GM18520 (cell line): Measurements from ENCODE around the gene CASP3.
"Not testable (repeated sequence)": the region's sequence is repeated elsewhere in the genome, so short reads cannot be mapped to it uniquely, and the experiment has no call there.

Experiments
- ATAC-seq: cut with Tn5 transposase; IDR thresholded peaks from one replicate; pipeline ENCODE4 v1.9.1; 2021; ENCODE audit not compliant: unreplicated experiment

Gene CASP3

DNA sequence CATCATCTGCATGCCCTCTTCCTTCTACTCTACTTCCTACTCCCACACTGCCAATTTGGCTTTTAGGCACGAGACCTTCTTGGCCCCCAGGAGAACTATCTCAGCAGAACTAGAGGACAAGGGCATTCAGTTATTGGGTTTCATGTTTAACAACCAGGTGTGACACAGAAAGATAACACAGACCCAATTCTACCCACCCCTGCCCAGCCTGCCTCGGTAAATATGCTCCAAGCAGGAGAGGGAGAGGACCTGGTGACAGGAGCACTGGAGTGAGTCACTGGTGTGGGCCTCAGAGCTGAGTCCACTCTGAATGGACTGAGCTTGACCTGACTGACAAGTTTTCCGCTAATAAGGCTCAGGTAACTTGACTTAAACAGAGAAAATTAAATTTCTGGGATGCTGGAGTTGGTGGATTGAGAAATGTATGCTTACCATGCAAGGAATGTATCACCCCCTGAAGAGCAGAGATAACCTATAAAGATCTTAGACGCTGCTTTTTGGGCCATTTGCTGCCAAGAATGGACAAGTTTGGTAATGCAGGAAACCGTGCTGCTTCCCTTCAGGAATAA, 52.5 kb downstream of the CASP3 start:
- no peak for ATAC-seq

DNA sequence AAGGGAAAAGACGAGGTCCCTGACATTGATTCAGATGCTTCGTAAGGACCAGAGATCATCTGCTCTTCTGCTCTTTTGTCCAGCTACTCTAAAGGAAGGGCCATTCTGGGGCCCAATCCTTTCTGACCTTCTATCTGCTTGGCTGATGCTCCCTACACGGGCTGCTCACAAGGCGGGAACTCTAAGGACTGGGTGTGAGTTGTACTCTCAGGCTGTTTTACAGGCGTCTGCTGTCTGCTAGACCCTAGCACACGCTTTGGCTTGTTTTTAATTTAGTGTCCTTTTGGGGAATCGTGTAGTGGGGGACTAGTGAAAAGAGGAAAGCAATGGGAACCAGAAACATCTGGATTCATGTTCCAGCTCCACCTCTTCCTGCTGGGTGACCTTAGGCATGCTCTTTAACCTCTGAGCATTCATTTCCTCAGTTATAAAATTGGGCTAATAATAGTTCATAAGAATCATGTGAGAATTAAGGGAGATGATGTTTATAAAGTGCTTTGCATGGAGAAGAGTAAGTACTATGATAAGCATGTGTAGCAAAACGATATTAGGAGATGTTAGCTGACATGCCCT, 53.1 kb downstream of the CASP3 start:
- ATAC-seq, result no peak

DNA sequence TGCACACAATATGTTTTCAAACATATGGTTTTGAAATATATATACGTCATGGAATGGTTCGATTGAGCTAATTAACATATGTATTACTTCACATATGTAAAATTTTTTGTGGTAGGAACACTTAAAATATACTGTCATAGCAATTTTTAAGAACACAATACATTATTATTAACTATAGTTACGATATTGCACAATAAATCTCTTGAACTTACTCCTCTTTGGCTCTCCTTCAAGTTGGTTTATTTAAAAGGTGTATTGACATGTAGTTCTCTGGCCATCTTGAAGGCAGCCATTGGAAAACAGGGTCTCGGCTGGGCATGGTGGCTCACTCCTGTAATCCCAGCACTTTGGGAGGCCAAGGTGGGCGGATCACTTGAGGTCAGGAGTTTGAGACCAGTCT, 53.8 kb downstream of the CASP3 start:
- ATAC-seq, result no peak

DNA sequence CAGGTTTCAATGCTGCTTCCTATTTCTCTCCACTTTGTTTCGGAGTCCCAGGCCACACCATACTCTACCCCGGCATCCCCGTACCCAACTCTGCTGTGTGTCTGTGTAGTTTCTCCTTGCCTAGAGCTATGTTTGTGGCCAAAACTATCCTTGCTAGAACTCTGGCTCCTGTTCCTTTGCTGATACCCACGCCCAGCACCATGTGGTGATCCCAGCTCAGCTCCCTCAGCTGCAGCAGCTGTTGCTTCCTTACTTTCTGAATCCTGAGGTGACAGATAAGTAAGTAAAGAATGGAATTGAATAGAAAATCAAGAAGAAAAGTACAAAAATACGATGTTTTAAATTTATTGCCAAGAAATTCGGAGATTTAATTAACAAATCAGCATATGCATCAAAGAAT, 55.8 kb downstream of the CASP3 start:
- no peak for ATAC-seq

DNA sequence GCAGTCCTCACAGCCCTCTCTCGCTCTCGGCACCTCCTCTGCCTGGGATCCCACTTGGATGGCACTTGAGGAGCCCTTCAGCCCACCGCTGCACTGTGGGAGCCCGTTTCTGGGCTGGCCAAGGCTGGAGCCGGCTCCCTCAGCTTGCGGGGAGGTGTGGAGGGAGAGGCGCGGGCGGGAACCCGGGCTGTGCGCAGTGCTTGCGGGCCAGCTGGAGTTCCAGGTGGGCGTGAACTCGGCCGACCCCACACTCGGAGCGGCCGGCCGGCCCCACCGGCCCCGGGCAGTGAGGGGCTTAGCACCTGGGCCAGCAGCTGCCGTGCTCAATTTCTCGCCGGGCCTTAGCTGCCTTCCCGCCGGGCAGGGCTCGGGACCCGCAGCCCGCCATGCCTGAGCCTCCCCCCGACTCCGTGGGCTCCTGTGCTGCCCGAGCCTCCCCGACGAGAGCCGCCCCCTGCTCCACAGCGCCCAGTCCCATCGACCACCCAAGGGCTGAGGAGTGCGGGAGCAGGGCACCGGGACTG, 57.4 kb downstream of the CASP3 start:
- not testable (repeated sequence) for ATAC-seq

DNA sequence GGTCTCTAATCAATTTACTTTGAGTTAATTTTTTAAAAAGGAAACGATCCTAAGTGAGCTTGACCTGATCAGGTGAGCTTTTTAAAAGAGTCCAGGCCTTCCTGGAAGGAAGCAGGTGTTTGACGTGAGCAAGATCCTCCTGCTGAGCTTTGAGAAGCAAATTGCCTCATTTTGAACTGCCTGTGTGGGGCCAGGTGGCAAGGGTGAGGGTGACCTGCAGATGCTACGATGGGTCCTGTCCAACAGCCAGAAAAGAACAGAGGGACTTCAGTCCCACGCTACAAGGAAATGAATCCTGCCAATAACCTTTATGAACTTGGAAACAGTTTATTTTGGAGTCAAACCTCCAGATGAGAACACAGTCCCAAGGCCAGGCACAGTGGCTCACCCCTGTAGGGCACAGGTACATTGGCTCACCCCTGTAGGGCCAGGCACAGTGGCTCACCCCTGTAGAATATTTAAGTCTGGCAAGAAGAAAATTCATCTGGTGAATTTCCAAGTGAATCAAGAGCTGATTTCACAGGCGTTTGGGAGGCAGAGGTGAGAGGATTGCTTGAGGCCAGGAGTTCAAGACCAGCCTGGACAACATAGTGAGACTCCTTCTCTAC, 58.1 kb downstream of the CASP3 start:
- no peak for ATAC-seq

DNA sequence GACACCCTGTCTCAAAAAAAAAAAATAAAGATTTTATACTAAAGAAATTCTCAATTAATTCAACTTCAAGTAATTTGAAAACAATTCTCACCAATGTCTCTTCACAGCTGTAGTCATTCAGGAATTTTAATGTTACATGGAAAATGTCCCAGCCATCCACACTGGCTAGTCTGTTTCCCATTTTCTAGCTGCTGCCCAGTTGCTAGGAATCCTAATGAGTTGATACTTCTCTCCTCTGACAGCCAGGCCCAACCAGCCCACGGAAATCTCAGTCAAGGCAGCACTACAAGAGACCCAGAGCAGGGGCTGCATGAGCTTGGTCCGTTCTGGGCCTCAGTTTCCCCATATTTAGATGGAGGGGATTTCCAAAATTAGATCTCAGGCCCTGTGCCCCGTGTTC, 59.1 kb downstream of the CASP3 start:
- no peak for ATAC-seq

DNA sequence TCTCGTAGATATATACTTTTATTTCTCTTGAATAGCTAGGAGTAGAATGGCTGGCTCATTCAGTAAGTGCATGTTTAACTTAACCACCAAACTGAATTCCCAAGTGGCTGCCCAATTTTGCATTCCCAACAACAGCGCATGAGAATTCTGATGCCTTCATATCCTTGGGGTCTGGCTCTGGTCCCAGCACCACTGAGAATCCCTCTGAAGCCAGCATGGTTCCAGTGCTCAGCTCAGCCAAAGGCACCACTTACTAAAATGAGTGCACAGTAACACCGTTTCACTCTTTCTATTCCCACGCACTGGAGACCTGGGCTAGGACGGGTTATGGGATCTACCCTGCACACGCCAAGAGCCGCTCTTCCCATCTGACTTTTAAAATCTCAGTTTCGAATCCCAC, 60.4 kb downstream of the CASP3 start:
- ATAC-seq, result no peak

DNA sequence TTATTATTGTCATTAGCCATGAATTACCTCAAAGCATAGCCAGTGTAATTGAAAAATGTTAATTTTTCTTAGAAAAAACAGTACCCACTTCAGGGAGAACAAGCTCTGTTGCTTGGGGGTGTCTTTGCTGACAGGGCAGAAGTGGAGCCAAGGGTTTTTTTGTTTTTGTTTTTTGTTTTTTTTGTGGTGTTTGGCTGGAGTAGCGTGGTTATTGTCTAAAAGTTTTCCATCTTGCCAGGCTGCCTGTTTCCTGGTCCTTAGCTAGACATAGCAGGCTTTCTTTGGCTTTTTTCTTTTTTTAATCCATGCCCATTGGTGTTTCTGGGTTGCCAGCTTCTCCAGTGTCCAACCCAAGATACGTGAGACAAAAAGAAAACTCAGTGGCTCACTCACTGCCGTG, 61.5 kb downstream of the CASP3 start:
- ATAC-seq, result no peak

DNA sequence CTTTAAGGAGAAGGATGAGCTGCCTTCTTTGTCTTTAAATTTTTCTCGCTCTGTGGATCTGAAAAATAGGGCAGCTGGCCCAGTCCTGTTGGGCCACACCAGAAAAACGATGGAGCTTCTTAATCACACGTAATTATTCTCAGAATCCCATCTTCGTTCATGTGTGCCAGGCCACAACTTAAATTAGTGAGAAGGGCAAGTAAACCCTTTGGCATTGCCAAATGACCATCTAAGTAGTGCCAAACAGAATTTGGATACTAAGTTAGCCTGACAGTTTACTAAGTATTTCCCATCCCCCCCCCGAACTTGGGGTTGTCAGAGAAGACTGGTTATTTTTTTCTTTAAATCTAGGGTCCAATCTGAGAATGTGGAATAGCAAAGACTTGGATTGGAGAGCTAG, 62.0 kb downstream of the CASP3 start:
- no peak for ATAC-seq

DNA sequence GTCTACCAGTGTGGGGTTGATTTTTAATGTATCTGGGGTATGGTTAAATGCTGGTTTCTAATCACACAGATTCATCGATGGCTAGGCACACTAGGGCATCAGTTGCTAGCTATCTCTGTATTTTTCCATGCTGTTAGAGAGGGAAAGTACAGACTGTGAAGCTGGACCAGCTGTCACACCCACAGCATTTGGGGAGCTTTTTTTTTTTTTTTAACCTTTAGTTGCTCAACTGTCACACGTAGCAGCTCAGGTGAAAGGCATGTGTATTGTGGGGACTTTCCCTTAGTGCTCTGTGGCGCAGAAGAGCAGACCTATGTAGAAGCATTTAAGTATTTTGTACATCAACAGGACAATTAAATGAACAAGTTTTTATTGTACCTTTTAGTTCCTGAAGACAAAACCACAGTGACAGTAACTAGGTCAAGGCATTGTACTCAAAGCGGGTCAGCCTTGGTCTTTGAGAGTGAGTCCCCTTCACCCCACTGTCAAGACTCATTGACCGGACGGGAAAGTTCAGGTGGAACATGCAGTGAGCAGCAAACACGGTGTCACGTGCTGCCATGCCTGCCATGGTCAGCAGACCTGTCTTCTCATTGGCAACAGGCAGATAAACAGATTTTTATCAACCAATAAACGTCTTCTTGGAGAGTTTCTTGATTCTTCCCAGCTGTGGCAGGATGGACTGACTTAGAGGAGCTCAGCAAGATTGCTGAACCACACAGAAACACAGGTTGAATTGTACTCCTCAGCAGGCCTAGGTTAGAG, 65.3 kb downstream of the CASP3 start:
- ATAC-seq, result no peak
